Liver (tissue), 9 donors: ENCODE results near the gene LDLRAD3. TPM values are rescaled to one million over a fixed set of nuclear protein-coding genes. Genes with fewer than 3 reads are reported as not detected.

Experiments used
- DNase-seq: peaks from one replicate; pipeline ENCODE4 v3.0.0-alpha.2; 2017; ENCODE audit warnings: low spot score
- H3K27ac ChIP-seq, 2 donors: one replicate each; pipeline ENCODE4 v1.7.0; 2013; ENCODE audit warnings: inconsistent platforms in 2 of 2, low read length in 2 of 2, control low read depth in 1 of 2, low read depth in 1 of 2, mild to moderate bottlenecking in 1 of 2
- H3K27me3 ChIP-seq, 4 donors: one replicate each; pipeline versions ENCODE4 v1.6.1 to v1.7.0; 2013; ENCODE audit warnings: low read length in 3 of 4, inconsistent platforms in 1 of 4, mild to moderate bottlenecking in 1 of 4, moderate library complexity in 1 of 4; ENCODE audit not compliant: control insufficient read depth in 4 of 4, insufficient read depth in 4 of 4
- H3K36me3 ChIP-seq, 4 donors: one replicate each; pipeline versions ENCODE4 v1.6.1 to v1.7.0; 2013; ENCODE audit warnings: low read length in 3 of 4, mild to moderate bottlenecking in 3 of 4, low read depth in 1 of 4, moderate library complexity in 1 of 4; ENCODE audit not compliant: control insufficient read depth in 4 of 4, insufficient read depth in 3 of 4
- H3K4me1 ChIP-seq, 4 donors: one replicate each; pipeline versions ENCODE4 v1.6.1 to v1.7.0; 2013; ENCODE audit warnings: low read length in 3 of 4, mild to moderate bottlenecking in 3 of 4, moderate library complexity in 1 of 4; ENCODE audit not compliant: control insufficient read depth in 4 of 4, insufficient read depth in 4 of 4
- H3K4me3 ChIP-seq, 3 donors: one replicate each; pipeline versions ENCODE4 v1.6.1 to v1.7.0; 2013; ENCODE audit warnings: low read length in 3 of 3, control low read depth in 1 of 3, low read depth in 1 of 3, mild to moderate bottlenecking in 1 of 3
- H3K9ac ChIP-seq, 2 donors: one replicate each; pipeline ENCODE4 v1.7.0; 2013; ENCODE audit warnings: low read length in 2 of 2, mild to moderate bottlenecking in 2 of 2, moderate library complexity in 2 of 2, control low read depth in 1 of 2, low read depth in 1 of 2
- H3K9me3 ChIP-seq, 4 donors: one replicate each; pipeline versions ENCODE4 v1.6.1 to v1.7.0; 2013; ENCODE audit warnings: low read length in 3 of 4; ENCODE audit not compliant: control insufficient read depth in 4 of 4
- ATF3 ChIP-seq: IDR thresholded peaks from 2 replicates; pipeline ENCODE4 v1.6.1; 2016; ENCODE audit warnings: antibody characterized with exemption
- CTCF ChIP-seq: fragments of 150-350 bp; IDR thresholded peaks from 2 replicates; pipeline ENCODE4 v1.5.1; 2017; ENCODE audit warnings: improper control_type of control experiment, low read depth, low read length; ENCODE audit not compliant: missing input control
- EGR1 ChIP-seq, 2 donors: IDR thresholded peaks; 2 replicates each; pipeline ENCODE4 v1.6.1; 2016 to 2018; ENCODE audit warnings: antibody characterized with exemption in 2 of 2, low read depth in 2 of 2
- FOXA1 ChIP-seq: IDR thresholded peaks from 2 replicates; pipeline ENCODE4 v1.6.1; 2016; ENCODE audit warnings: antibody characterized with exemption
- GABPA ChIP-seq, 2 donors: IDR thresholded peaks in 1 of 2; conservative IDR thresholded peaks in 1 of 2; 2 replicates each; pipeline ENCODE4 v1.6.1; 2016; ENCODE audit warnings: antibody characterized with exemption in 2 of 2, mild to moderate bottlenecking in 1 of 2, moderate library complexity in 1 of 2
- HNF4A ChIP-seq, 2 donors: conservative IDR thresholded peaks; 2 replicates each; pipeline ENCODE4 v1.6.1; 2016; ENCODE audit warnings: antibody characterized with exemption in 2 of 2, mild to moderate bottlenecking in 2 of 2
- JUND ChIP-seq, 2 donors: IDR thresholded peaks; 2 replicates each; pipeline ENCODE4 v1.6.1; 2016; ENCODE audit warnings: antibody characterized with exemption in 2 of 2
- NR2F2 ChIP-seq: IDR thresholded peaks from 2 replicates; pipeline ENCODE4 v1.6.1; 2016; ENCODE audit warnings: antibody characterized with exemption
- RAD21 ChIP-seq, 2 donors: IDR thresholded peaks; 2 replicates each; pipeline ENCODE4 v1.6.1; 2016; ENCODE audit warnings: antibody characterized with exemption in 2 of 2, mild to moderate bottlenecking in 2 of 2
- REST ChIP-seq: IDR thresholded peaks from 2 replicates; pipeline ENCODE4 v1.6.1; 2016; ENCODE audit warnings: antibody characterized with exemption, mild to moderate bottlenecking
- RXRA ChIP-seq, 2 donors: IDR thresholded peaks; 2 replicates each; pipeline ENCODE4 v1.6.1; 2017 to 2018; ENCODE audit warnings: antibody characterized with exemption in 2 of 2, mild to moderate bottlenecking in 1 of 2
- TAF1 ChIP-seq: conservative IDR thresholded peaks from 2 replicates; pipeline ENCODE4 v1.6.1; 2016; ENCODE audit warnings: antibody characterized with exemption, mild to moderate bottlenecking
- ZBTB33 ChIP-seq: IDR thresholded peaks from 2 replicates; pipeline ENCODE4 v1.6.1; 2016; ENCODE audit warnings: antibody characterized with exemption
- WGBS: extraction: QIAGEN DNeasy Blood & Tissue Kit; methylation state at CpG from one replicate; pipeline ENCODE4 v1.1.7; 2013; 5-methylcytosine and 5-hydroxymethylcytosine counted together
- polyA plus RNA-seq, 2 donors: library from polyadenylated mRNA; stranded (reverse) in 1 of 2; unstranded in 1 of 2; fragments of 200-250 nt in 1 of 2; fragments of >200 nt in 1 of 2; fragmentation: Nextera tagmentation in 1 of 2; extraction: Ambion mirVana in 1 of 2; gene quantifications; one replicate each; pipeline versions ENCODE4 v1.2.1 to v1.2.3, GENCODE V29; 2013 to 2015
- total RNA-seq, 2 donors: library from RNA; depleted of rRNA; stranded (reverse); fragments of >200 nt; gene quantifications; one replicate each; pipeline ENCODE4 v1.2.3, GENCODE V29; 2014
- donor health status: healthy.
- donor health status: healthy.
- donor health status: healthy.
- donor health status: healthy.
- donor health status: healthy.

Gene LDLRAD3
- total and polyA plus RNA-seq, 4 donors, result 0.75 to 1.3 (median 0.93) TPM

GRCh38 chr11:36241497-36241896 lies 297.6 kb downstream of the LDLRAD3 start:
- no peaks in the 10 kb centered on the region for H3K36me3 ChIP-seq
- H3K27me3 ChIP-seq, result no peaks in the 10 kb centered on the region
- TF ChIP-seq RAD21 (IDR thresholded peaks at IDR 0.05) (no peak), EGR1 (IDR thresholded peaks at IDR 0.05; ENCODE audit: low read depth in 2 of 2) (no peak), TAF1 (no peak), FOXA1 (no peak), NR2F2 (no peak), CTCF (no peak), GABPA (IDR thresholded peaks at IDR 0.05 in 1 of 2, conservative IDR thresholded peaks at IDR 0.05 in 1 of 2) (no peak), JUND (IDR thresholded peaks at IDR 0.05) (no peak), RXRA (IDR thresholded peaks at IDR 0.05) (no peak), ATF3 (no peak), HNF4A (conservative IDR thresholded peaks at IDR 0.05) (no peak)
- no peak overlapping the region for H3K9ac ChIP-seq
- no peak overlapping the region for H3K27ac ChIP-seq
- no peak for DNase-seq
- H3K4me3 ChIP-seq, result no peak overlapping the region
- 73% methylated on average over 1 of the region's 1 CpG for WGBS
- H3K9me3 ChIP-seq, result no peaks in the 10 kb centered on the region
- no peaks in the 10 kb centered on the region for H3K4me1 ChIP-seq

- 79% methylated on average over 1 of the region's 1 CpG for WGBS
- TF ChIP-seq EGR1 (IDR thresholded peaks at IDR 0.05; ENCODE audit: low read depth in 2 of 2) (no peak), GABPA (IDR thresholded peaks at IDR 0.05 in 1 of 2, conservative IDR thresholded peaks at IDR 0.05 in 1 of 2) (no peak), ZBTB33 (no peak), ATF3 (no peak), RAD21 (IDR thresholded peaks at IDR 0.05) (no peak), FOXA1 (no peak), NR2F2 (no peak), REST (no peak), CTCF (no peak), RXRA (IDR thresholded peaks at IDR 0.05) (no peak)
Observed at GRCh38 chr11:36243641-36244040, 299.8 kb downstream of the LDLRAD3 start.

More at GRCh38 chr11:36243641-36244040, 299.8 kb downstream of the LDLRAD3 start:
- H3K4me1 ChIP-seq, result no peaks in the 10 kb centered on the region
- H3K36me3 ChIP-seq, result no peaks in the 10 kb centered on the region
- no peak overlapping the region for H3K9ac ChIP-seq
- H3K4me3 ChIP-seq, result no peak overlapping the region
- no peaks in the 10 kb centered on the region for H3K9me3 ChIP-seq
- no peak overlapping the region for H3K27ac ChIP-seq
- H3K27me3 ChIP-seq, result no peaks in the 10 kb centered on the region
- DNase-seq, result no peak
